ENCODE data around the gene FNDC3A. TPM values are rescaled to one million over a fixed set of nuclear protein-coding genes. Genes with fewer than 3 reads are reported as not detected.
"Not testable (repeated sequence)": the region's sequence is repeated elsewhere in the genome, so short reads cannot be mapped to it uniquely, and the experiment has no call there.

The FNDC3A gene
- total RNA-seq, 3 donors from 2014 or later, result 32.1 to 37.2 (median 34.2) TPM

DNA sequence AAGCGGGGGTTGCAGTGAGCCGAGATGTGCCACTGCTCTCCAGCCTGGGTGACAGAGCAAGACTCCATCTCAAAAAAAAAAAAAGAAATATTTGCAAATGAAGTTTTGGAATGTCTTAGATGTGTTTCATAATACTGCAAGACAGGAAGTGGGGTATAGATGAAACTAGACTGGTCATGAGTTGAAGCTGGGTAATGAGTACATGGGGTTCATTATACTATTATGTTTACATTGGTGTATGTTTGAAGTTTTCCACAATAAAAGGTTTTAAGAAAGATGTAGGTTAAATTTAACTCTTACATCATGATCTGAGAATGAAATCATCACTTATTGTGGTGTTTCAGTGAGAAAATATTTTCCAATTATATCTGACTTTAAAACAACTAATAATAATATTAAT, 19.0 kb downstream of the FNDC3A start:
- peak; percentile 82 to 89 for ATAC-seq
- DNase-seq, result no peak
- Mint-ChIP-seq H3K4me1 (ENCODE audit: low read depth) (peaks cover 31% of the 10 kb centered on the region), H3K36me3 (ENCODE audit: insufficient read depth) (peaks cover 32% of the 10 kb centered on the region), H3K27me3 (ENCODE audit: low read depth) (no peaks in the 10 kb centered on the region), H3K4me3 (no peak overlapping the region), H3K9me3 (peaks cover 17% of the 10 kb centered on the region)

DNA sequence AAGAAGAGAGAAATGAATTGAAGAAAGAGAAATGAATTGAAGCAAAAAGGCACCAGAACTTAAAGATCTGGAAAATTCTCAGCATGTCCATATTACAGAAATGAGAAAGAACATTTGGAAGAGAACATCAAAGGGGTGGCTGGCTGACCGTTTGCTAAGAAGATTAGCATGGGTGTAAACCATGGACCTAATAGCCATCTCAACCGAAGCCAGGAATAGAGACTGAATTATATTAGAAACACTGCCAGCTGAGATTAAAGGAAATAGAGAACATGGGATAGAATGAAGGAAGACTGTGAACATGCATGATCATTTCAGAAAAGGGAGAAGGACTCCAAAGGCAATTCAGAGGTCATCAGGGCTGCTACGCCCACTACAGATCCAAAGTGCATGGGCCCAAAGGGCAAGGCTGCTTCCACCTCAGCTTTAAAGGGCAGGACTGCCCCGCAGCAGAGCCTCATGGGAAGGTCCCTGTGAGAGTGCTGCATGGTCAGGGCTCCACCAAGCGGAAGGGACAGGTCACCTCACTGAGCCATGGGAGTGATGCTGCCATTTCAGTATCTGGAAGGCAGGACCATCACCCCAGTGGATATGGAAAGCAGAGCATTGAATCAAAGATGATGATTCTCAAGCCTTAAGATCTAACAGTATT, 23.1 kb downstream of the FNDC3A start:
- Mint-ChIP-seq H3K36me3 (ENCODE audit: insufficient read depth) (peaks cover 48% of the 10 kb centered on the region), H3K9me3 (peaks cover 31% of the 10 kb centered on the region), H3K4me3 (no peak overlapping the region), H3K27me3 (ENCODE audit: low read depth) (no peaks in the 10 kb centered on the region), H3K4me1 (ENCODE audit: low read depth) (peaks cover 33% of the 10 kb centered on the region)
- no peak for DNase-seq
- ATAC-seq, result no peak

DNA sequence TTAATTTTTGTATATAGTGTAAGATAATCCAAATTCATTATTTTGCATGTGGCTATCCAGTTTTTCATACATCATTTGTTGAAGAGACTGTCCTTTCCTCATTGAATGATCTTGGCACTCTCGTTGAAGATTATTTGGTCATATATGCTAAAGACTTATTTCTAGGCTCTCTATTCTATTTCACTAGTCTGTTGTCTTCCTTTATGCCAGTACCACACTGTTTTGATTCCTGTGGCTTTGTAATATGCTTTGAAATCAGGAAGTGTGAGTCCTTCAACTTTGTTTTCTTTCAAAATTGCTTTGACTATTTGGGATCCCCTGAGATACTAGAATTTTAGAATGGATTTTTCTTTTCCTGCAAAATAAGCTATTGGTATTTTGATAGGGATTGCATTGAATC, 24.5 kb downstream of the FNDC3A start:
- Mint-ChIP-seq H3K9me3 (peaks cover 31% of the 10 kb centered on the region), H3K4me1 (ENCODE audit: low read depth) (peaks cover 25% of the 10 kb centered on the region), H3K4me3 (no peak overlapping the region), H3K27me3 (ENCODE audit: low read depth) (no peaks in the 10 kb centered on the region), H3K36me3 (ENCODE audit: insufficient read depth) (peaks cover 48% of the 10 kb centered on the region)
- no peak for ATAC-seq
- no peak for DNase-seq

DNA sequence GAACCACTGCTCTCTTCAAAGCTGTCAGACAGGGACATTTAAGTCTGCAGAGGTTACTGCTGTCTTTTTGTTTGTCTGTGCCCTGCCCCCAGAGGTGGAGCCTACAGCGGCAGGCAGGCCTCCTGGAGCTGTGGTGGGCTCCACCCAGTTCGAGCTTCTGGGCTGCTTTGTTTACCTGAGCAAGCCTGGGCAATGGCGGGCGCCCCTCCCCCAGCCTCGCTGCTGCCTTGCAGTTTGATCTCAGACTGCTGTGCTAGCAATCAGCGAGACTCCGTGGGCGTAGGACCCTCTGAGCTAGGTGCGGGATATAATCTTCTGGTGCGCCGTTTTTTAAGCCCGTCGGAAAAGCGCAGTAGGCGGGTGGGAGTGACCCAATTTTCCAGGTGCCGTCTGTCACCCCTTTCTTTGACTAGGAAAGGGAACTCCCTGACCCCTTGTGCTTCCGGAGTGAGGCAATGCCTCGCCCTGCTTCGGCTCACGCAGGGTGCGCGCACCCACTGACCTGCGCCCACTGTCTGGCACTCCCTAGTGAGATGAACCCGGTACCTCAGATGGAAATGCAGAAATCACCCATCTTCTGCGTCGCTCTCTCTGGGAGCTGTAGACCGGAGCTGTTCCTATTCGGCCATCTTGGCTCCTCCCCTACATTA, 43.4 kb downstream of the FNDC3A start:
- not testable (repeated sequence) for H3K4me3 Mint-ChIP-seq; ATAC-seq; H3K27me3 Mint-ChIP-seq (ENCODE audit: low read depth); DNase-seq; H3K9me3 Mint-ChIP-seq
- peaks cover 29% of the 10 kb centered on the region for H3K36me3 Mint-ChIP-seq (ENCODE audit: insufficient read depth)
- peaks cover 23% of the 10 kb centered on the region for H3K4me1 Mint-ChIP-seq (ENCODE audit: low read depth)

DNA sequence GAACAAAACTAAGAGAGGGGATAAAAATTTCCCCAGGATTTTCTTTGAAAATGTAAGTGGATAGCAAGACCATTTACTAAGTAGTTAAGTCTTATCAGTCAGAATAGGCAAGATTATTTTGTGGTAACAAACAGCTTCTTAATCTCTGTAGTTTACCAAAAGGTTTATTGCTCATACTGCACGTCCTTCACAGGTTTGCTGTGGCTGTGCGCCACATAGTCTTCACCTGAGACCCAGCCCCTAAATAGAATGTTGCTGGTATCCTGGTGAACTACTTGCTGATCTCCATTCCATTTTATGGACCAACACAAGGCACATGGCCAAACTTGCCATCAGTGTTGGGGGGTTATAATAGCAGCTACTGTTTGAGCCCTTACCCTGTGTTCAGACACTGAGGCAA, 44.6 kb downstream of the FNDC3A start:
- DNase-seq (no peak), ATAC-seq (no peak)
- H3K4me1 Mint-ChIP-seq (ENCODE audit: low read depth), result peaks cover 22% of the 10 kb centered on the region
- H3K36me3 Mint-ChIP-seq (ENCODE audit: insufficient read depth), result peaks cover 24% of the 10 kb centered on the region
- H3K4me3 Mint-ChIP-seq, result no peak overlapping the region
- no peaks in the 10 kb centered on the region for H3K27me3 Mint-ChIP-seq (ENCODE audit: low read depth)
- H3K9me3 Mint-ChIP-seq, result no peaks in the 10 kb centered on the region

DNA sequence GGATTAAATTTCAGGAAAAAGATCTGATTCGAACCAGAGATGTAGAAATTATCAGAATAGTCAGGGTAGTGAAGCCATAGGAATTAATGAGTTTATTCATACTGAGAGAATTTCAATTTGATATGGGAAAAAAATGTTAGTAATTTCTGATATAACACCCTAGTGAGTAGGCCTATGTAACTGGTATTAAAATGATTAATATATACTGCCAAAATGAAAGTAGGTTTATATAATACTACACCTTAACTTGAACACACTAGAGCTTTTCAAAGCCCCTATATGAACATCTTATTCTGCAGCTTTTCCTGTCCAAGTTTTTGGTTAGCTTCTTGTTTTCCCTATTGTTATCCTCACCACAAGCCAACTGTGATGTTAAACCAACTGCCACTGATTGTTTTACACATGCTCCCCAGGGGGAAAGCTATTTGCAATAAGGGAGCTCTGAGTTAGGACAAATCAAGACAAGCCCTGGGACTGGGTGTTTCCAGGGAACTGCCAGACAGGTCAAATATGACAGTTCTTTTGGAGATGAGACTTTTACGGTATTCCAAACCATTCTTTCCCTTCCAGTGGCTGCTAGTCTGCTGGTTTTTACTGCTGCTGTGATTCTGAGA, 45.3 kb downstream of the FNDC3A start:
- DNase-seq, result no peak
- Mint-ChIP-seq H3K9me3 (no peaks in the 10 kb centered on the region), H3K4me1 (ENCODE audit: low read depth) (peaks cover 22% of the 10 kb centered on the region), H3K4me3 (peak overlapping the region; percentile 39), H3K27me3 (ENCODE audit: low read depth) (no peaks in the 10 kb centered on the region), H3K36me3 (ENCODE audit: insufficient read depth) (peaks cover 24% of the 10 kb centered on the region)
- peak; percentile 71 to 82 for ATAC-seq

DNA sequence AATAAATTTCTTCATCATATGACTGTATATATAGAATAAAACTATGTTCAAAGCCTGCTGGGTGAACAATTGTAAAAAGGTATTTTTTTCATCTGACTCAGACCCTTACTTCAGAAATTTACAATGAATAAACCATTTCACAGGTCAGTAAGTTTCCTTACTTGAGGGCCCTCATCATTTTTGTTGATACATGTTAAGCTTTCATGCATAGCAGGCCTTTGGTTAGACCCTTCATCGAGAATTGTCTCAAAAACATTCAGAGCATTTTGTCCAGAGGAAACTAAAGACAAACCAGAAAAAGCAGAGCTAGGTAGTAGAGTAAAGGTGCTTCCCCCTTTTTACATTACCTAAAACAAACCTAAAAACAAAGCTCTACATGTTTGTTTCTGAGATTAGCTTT, 46.2 kb downstream of the FNDC3A start:
- H3K4me1 Mint-ChIP-seq (ENCODE audit: low read depth), result peaks cover 22% of the 10 kb centered on the region
- DNase-seq (no peak), ATAC-seq (no peak)
- no peaks in the 10 kb centered on the region for H3K27me3 Mint-ChIP-seq (ENCODE audit: low read depth)
- H3K9me3 Mint-ChIP-seq, result no peaks in the 10 kb centered on the region
- H3K36me3 Mint-ChIP-seq (ENCODE audit: insufficient read depth), result peaks cover 28% of the 10 kb centered on the region
- no peak overlapping the region for H3K4me3 Mint-ChIP-seq

DNA sequence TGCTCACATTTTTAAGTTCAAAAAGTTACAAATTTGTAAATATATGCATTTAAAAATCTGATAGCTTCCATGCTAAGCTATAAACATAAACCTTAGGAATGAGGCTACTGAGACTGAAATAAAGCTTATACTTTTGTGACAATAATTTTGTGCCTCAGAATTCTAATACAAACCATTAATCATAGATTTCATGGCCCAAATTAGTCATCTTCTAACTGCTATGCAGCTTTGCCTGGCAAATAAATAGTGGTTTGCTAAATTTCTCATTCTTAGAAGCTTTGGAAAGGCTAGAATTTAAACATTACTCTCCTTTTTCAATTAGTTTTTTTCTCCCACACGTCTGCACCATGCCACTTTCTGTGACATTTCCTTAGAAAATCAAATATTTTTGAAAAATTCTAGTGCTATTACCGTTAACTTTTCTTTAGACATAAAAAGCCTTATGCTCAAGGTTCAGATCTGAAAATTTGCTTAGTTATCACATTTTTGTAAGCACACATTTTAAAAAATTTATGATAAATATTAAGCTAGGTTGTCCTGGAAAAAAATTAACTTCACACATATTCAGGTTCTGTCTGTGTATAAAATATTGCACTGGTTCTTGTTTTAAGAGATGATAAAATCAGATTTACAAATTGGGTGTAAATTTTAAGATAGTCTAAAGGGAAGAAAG, 46.9 kb downstream of the FNDC3A start:
- H3K4me1 Mint-ChIP-seq (ENCODE audit: low read depth), result peaks cover 22% of the 10 kb centered on the region
- H3K36me3 Mint-ChIP-seq (ENCODE audit: insufficient read depth), result peaks cover 29% of the 10 kb centered on the region
- H3K9me3 Mint-ChIP-seq, result peaks cover 3% of the 10 kb centered on the region
- ATAC-seq (peak in 1 of 2 donors; percentile 46), DNase-seq (no peak)
- H3K4me3 Mint-ChIP-seq, result no peak overlapping the region
- no peaks in the 10 kb centered on the region for H3K27me3 Mint-ChIP-seq (ENCODE audit: low read depth)

DNA sequence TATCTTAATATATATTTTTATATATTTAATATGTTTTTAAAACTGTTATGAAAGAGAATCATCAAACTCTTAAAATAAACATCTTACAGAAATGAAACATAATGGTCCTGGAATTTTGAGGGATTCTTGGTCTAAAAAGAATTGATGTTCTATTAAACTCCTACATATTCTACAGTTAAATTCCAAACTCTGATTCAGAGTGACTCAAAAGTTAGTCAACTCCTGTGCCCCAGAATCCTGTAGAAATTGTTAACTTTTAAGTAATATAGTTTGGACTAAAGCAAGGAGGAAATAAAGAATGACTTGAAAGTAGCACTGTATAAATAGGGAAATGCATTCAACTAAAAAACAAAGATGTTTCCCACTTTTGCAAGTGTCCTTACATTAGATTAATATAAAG, 47.7 kb downstream of the FNDC3A start:
- peaks cover 6% of the 10 kb centered on the region for H3K9me3 Mint-ChIP-seq
- no peak for ATAC-seq
- H3K36me3 Mint-ChIP-seq (ENCODE audit: insufficient read depth), result peaks cover 34% of the 10 kb centered on the region
- no peaks in the 10 kb centered on the region for H3K27me3 Mint-ChIP-seq (ENCODE audit: low read depth)
- H3K4me3 Mint-ChIP-seq, result no peak overlapping the region
- no peak for DNase-seq
- peaks cover 23% of the 10 kb centered on the region for H3K4me1 Mint-ChIP-seq (ENCODE audit: low read depth)

DNA sequence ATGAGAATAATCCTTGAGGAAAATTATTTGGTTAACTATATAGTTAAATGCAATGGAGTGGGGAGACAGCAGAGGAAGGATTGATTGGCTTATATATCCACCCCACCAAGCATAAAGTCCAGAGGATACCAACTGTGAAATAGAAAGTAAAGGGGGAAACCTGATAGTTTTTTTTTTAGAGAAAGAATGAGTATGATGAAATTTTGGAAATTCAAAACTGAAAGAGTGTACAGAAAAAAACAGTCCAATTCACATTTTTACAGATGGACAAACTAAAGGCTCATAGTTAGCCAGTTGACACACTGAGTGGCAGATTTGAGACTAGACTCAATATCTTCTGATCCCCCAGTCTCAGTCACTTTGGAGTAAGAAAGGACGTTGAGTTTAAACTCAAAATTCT, 51.1 kb downstream of the FNDC3A start:
- peaks cover 21% of the 10 kb centered on the region for H3K4me1 Mint-ChIP-seq (ENCODE audit: low read depth)
- peaks cover 8% of the 10 kb centered on the region for H3K9me3 Mint-ChIP-seq
- ATAC-seq (no peak), DNase-seq (no peak)
- H3K27me3 Mint-ChIP-seq (ENCODE audit: low read depth), result no peaks in the 10 kb centered on the region
- no peak overlapping the region for H3K4me3 Mint-ChIP-seq
- H3K36me3 Mint-ChIP-seq (ENCODE audit: insufficient read depth), result peaks cover 35% of the 10 kb centered on the region

DNA sequence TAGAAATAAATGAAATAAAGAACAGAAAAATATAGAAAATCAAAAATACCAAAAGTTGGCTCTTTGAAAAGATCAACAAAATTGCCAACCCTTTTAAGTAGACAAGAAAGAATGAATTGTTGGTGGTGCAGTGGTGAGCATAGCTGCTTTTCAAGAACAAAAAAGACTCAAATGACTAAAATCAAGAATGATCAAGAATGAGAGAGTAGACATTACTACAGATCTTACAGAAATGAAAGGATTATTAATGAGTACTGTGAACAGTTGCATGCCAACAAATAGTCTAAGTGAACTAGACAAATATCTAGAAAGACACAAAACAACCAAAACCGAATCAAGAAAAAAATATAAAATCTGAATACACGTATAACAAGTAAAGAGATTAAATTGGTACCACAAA, 53.9 kb downstream of the FNDC3A start:
- ATAC-seq, result peak; percentile 40 to 62
- Mint-ChIP-seq H3K9me3 (peaks cover 8% of the 10 kb centered on the region), H3K27me3 (ENCODE audit: low read depth) (no peaks in the 10 kb centered on the region), H3K4me1 (ENCODE audit: low read depth) (peaks cover 13% of the 10 kb centered on the region), H3K36me3 (ENCODE audit: insufficient read depth) (peaks cover 36% of the 10 kb centered on the region), H3K4me3 (no peak overlapping the region)
- no peak for DNase-seq

DNA sequence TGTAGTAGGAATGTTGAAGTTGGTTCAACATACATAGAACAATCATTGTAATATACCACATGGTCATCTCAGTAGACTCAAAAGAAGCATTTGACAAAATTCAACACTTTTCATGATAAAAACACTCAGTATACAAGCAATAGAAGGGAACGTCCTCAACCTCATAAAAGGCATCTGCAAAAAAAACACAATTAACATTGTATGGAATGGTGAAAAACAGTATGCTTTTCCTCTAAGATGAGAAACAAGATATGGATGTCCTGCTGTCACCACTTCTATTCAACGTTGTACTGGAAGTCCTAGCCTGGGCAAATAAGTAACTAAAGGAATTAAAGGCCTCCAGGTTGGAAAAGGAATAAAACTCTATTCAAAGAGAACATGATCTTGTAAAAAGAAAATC, 54.5 kb downstream of the FNDC3A start:
- Mint-ChIP-seq H3K4me3 (no peak overlapping the region), H3K36me3 (ENCODE audit: insufficient read depth) (peaks cover 36% of the 10 kb centered on the region), H3K9me3 (peaks cover 8% of the 10 kb centered on the region), H3K4me1 (ENCODE audit: low read depth) (peaks cover 13% of the 10 kb centered on the region), H3K27me3 (ENCODE audit: low read depth) (no peaks in the 10 kb centered on the region)
- ATAC-seq, result no peak
- DNase-seq, result no peak

DNA sequence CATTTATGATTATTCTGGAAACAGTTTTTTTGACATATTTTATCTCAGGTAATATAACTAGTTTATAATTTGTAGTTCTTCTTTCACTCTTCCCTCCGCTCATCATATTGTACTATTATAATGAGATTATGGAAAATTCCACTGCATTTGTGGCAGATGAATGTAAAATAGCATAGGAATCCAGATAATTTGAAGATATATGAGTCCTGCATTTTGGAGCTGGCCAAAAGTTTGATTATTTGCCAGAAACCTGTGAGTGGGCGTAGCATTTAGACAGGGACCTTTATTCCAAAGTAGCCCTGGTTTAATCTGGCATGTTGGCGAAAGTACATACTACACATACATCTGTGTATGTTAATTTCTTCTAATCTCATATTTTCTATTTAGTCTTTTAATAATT, 65.2 kb downstream of the FNDC3A start:
- Mint-ChIP-seq H3K36me3 (ENCODE audit: insufficient read depth) (peaks cover 35% of the 10 kb centered on the region), H3K4me3 (no peak overlapping the region), H3K9me3 (no peaks in the 10 kb centered on the region), H3K4me1 (ENCODE audit: low read depth) (peaks cover 16% of the 10 kb centered on the region), H3K27me3 (ENCODE audit: low read depth) (no peaks in the 10 kb centered on the region)
- no peak for DNase-seq
- ATAC-seq, result no peak

DNA sequence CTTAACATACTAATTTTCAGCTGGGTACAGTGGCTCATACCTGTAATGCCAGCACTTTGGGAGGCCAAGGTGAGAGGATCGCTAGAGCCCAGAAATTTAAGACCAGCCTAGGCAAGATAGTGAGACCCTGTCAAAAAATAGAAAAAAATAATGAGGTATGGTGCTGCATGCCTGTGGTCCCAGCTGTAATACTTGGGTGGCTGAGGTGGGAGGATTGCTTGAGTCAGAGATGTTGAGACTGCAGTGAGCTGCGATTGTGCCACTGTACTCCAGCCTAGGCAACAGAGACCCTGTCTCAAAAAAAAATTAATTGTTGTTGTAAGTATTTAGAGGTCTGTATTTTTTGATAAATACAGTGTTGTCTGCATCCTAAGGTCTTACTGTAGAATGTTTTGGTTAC, 66.8 kb downstream of the FNDC3A start:
- H3K4me3 Mint-ChIP-seq, result no peak overlapping the region
- ATAC-seq, result no peak

More for the DNA sequence above, 66.8 kb downstream of the FNDC3A start:
- DNase-seq, result no peak
- Mint-ChIP-seq H3K4me1 (ENCODE audit: low read depth) (peaks cover 26% of the 10 kb centered on the region), H3K9me3 (no peaks in the 10 kb centered on the region), H3K36me3 (ENCODE audit: insufficient read depth) (peaks cover 38% of the 10 kb centered on the region), H3K27me3 (ENCODE audit: low read depth) (no peaks in the 10 kb centered on the region)

All from activated T-cell treated with anti-CD3 and anti-CD28 coated beads, Interleukin-2, amount 50 U/mL, for 4 hours (primary cell).